HG03432 (cell line): ENCODE data around the gene RBM3.

Source experiments
- ATAC-seq: cut with Tn5 transposase; IDR thresholded peaks from one replicate; pipeline ENCODE4 v1.9.1; 2021; ENCODE audit warnings: mild to moderate bottlenecking, moderate library complexity; ENCODE audit not compliant: unreplicated experiment

Gene RBM3

GRCh38 chrX:48617542-48618340 is 43.5 kb downstream of the RBM3 start:
- no peak for ATAC-seq

- no peak for ATAC-seq
Measured at GRCh38 chrX:48626401-48627298, 52.4 kb downstream of the RBM3 start.
